Measurements from ENCODE around the gene UGT2B10. TPM values are rescaled to one million over a fixed set of nuclear protein-coding genes. Genes with fewer than 3 reads are reported as not detected.

UGT2B10 gene
- total and polyA plus RNA-seq, 2 of the 13 experiments (the other 11 are each of a cell fraction or from before 2014, with no cell fraction given) = 107 to 148 TPM

DNA sequence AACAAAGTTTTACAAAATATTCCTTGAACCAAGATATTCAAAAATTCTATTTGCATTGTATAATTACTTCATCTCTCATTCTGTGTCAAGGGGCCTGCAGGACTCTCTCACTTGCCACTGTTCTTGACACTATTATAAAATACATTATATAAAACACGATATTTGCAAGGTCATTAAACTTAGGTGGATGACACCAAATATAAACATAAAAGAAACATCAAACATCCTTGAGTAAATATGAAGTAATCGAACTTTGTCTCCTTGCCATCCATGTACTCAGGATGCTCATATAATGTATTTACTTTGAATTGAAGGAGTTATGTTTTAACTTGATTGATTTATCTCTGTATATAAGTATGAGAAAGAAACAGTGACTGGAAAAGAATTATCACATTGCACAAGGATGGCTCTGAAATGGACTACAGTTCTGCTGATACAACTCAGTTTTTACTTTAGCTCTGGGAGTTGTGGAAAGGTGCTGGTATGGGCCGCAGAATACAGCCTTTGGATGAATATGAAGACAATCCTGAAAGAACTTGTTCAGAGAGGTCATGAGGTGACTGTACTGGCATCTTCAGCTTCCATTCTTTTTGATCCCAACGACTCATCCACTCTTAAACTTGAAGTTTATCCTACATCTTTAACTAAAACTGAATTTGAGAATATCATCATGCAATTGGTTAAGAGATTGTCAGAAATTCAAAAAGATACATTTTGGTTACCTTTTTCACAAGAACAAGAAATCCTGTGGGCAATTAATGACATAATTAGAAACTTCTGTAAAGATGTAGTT is at the start of gene UGT2B10 (continued):
- TF ChIP-seq, protein P1, sequence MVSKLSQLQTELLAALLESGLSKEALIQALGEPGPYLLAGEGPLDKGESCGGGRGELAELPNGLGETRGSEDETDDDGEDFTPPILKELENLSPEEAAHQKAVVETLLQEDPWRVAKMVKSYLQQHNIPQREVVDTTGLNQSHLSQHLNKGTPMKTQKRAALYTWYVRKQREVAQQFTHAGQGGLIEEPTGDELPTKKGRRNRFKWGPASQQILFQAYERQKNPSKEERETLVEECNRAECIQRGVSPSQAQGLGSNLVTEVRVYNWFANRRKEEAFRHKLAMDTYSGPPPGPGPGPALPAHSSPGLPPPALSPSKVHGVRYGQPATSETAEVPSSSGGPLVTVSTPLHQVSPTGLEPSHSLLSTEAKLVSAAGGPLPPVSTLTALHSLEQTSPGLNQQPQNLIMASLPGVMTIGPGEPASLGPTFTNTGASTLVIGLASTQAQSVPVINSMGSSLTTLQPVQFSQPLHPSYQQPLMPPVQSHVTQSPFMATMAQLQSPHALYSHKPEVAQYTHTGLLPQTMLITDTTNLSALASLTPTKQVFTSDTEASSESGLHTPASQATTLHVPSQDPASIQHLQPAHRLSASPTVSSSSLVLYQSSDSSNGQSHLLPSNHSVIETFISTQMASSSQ (IDR thresholded peaks at IDR 0.05; ENCODE audit: low read depth) = peak; percentile 97
- TF ChIP-seq, protein P1 (CRISPR knock-in tag; IDR thresholded peaks at IDR 0.05; ENCODE audit: borderline replicate concordance) = peak; percentile 96
- TF ChIP-seq, protein P2, sequence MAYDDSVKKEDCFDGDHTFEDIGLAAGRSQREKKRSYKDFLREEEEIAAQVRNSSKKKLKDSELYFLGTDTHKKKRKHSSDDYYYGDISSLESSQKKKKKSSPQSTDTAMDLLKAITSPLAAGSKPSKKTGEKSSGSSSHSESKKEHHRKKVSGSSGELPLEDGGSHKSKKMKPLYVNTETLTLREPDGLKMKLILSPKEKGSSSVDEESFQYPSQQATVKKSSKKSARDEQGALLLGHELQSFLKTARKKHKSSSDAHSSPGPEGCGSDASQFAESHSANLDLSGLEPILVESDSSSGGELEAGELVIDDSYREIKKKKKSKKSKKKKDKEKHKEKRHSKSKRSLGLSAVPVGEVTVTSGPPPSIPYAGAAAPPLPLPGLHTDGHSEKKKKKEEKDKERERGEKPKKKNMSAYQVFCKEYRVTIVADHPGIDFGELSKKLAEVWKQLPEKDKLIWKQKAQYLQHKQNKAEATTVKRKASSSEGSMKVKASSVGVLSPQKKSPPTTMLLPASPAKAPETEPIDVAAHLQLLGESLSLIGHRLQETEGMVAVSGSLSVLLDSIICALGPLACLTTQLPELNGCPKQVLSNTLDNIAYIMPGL (CRISPR knock-in tag; IDR thresholded peaks at IDR 0.05; ENCODE audit: borderline replicate concordance in 1 of 2, low read depth in 1 of 2) = peak; percentile 4 to 37; a peak in 2 of 4 replicates
- TF ChIP-seq, protein P3, sequence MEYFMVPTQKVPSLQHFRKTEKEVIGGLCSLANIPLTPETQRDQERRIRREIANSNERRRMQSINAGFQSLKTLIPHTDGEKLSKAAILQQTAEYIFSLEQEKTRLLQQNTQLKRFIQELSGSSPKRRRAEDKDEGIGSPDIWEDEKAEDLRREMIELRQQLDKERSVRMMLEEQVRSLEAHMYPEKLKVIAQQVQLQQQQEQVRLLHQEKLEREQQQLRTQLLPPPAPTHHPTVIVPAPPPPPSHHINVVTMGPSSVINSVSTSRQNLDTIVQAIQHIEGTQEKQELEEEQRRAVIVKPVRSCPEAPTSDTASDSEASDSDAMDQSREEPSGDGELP (IDR thresholded peaks at IDR 0.05; ENCODE audit: borderline replicate concordance, low read depth) = peak; percentile 36; the same call in 1 of the 2 replicates
- TF ChIP-seq DPF2 (CRISPR knock-in tag; IDR thresholded peaks at IDR 0.05; ENCODE audit: borderline replicate concordance, low read depth) (peak; percentile 34; the same call in 1 of the 2 replicates), FOSL2 (CRISPR knock-in tag; IDR thresholded peaks at IDR 0.05) (peak; percentile 44), ZNF510 (CRISPR knock-in tag; IDR thresholded peaks at IDR 0.05; ENCODE audit: low read depth) (0 out of 2 replicates have a peak, but pooled peaks have one; percentile 63), ZSCAN21 (CRISPR knock-in tag; IDR thresholded peaks at IDR 0.05; ENCODE audit: borderline replicate concordance) (peak; percentile 47; the same call in 1 of the 2 replicates), KMT2B (CRISPR knock-in tag; IDR thresholded peaks at IDR 0.05) (0 out of 2 replicates have a peak, but pooled peaks have one; percentile 19)
- TF ChIP-seq, protein P4, sequence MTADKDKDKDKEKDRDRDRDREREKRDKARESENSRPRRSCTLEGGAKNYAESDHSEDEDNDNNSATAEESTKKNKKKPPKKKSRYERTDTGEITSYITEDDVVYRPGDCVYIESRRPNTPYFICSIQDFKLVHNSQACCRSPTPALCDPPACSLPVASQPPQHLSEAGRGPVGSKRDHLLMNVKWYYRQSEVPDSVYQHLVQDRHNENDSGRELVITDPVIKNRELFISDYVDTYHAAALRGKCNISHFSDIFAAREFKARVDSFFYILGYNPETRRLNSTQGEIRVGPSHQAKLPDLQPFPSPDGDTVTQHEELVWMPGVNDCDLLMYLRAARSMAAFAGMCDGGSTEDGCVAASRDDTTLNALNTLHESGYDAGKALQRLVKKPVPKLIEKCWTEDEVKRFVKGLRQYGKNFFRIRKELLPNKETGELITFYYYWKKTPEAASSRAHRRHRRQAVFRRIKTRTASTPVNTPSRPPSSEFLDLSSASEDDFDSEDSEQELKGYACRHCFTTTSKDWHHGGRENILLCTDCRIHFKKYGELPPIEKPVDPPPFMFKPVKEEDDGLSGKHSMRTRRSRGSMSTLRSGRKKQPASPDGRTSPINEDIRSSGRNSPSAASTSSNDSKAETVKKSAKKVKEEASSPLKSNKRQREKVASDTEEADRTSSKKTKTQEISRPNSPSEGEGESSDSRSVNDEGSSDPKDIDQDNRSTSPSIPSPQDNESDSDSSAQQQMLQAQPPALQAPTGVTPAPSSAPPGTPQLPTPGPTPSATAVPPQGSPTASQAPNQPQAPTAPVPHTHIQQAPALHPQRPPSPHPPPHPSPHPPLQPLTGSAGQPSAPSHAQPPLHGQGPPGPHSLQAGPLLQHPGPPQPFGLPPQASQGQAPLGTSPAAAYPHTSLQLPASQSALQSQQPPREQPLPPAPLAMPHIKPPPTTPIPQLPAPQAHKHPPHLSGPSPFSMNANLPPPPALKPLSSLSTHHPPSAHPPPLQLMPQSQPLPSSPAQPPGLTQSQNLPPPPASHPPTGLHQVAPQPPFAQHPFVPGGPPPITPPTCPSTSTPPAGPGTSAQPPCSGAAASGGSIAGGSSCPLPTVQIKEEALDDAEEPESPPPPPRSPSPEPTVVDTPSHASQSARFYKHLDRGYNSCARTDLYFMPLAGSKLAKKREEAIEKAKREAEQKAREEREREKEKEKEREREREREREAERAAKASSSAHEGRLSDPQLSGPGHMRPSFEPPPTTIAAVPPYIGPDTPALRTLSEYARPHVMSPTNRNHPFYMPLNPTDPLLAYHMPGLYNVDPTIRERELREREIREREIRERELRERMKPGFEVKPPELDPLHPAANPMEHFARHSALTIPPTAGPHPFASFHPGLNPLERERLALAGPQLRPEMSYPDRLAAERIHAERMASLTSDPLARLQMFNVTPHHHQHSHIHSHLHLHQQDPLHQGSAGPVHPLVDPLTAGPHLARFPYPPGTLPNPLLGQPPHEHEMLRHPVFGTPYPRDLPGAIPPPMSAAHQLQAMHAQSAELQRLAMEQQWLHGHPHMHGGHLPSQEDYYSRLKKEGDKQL (CRISPR knock-in tag; IDR thresholded peaks at IDR 0.05; ENCODE audit: low read depth) = peak; percentile 94
- TF ChIP-seq, protein P5, sequence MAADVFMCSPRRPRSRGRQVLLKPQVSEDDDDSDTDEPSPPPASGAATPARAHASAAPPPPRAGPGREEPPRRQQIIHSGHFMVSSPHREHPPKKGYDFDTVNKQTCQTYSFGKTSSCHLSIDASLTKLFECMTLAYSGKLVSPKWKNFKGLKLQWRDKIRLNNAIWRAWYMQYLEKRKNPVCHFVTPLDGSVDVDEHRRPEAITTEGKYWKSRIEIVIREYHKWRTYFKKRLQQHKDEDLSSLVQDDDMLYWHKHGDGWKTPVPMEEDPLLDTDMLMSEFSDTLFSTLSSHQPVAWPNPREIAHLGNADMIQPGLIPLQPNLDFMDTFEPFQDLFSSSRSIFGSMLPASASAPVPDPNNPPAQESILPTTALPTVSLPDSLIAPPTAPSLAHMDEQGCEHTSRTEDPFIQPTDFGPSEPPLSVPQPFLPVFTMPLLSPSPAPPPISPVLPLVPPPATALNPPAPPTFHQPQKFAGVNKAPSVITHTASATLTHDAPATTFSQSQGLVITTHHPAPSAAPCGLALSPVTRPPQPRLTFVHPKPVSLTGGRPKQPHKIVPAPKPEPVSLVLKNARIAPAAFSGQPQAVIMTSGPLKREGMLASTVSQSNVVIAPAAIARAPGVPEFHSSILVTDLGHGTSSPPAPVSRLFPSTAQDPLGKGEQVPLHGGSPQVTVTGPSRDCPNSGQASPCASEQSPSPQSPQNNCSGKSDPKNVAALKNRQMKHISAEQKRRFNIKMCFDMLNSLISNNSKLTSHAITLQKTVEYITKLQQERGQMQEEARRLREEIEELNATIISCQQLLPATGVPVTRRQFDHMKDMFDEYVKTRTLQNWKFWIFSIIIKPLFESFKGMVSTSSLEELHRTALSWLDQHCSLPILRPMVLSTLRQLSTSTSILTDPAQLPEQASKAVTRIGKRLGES (CRISPR knock-in tag; IDR thresholded peaks at IDR 0.05; ENCODE audit: borderline replicate concordance) = peak; percentile 58; the same call in 1 of the 2 replicates
